Ishikawa (cell line): ENCODE data around the gene FGD6.

Experiments used
- CEBPB ChIP-seq: IDR thresholded peaks from 2 replicates; pipeline ENCODE4 v1.6.1; 2012
- CREB1 ChIP-seq: IDR thresholded peaks from 2 replicates; pipeline ENCODE4 v1.6.1; 2012; ENCODE audit warnings: low read depth
- EGR1 ChIP-seq: IDR thresholded peaks from 2 replicates; pipeline ENCODE4 v1.6.1; 2012
- EP300 ChIP-seq: IDR thresholded peaks from 2 replicates; pipeline ENCODE4 v1.6.1; 2012; ENCODE audit warnings: borderline replicate concordance
- RAD21 ChIP-seq: IDR thresholded peaks from 2 replicates; pipeline ENCODE4 v1.6.1; 2012; ENCODE audit warnings: low read depth
- TCF12 ChIP-seq: IDR thresholded peaks from 2 replicates; pipeline ENCODE4 v1.6.1; 2012; ENCODE audit warnings: low read depth
- YY1 ChIP-seq: IDR thresholded peaks from 2 replicates; pipeline ENCODE4 v1.6.1; 2012; ENCODE audit warnings: low read depth
- TF ChIP-seq, protein P1 (sequence below): IDR thresholded peaks from 2 replicates; pipeline ENCODE4 v1.6.1; 2012; ENCODE audit warnings: low read depth, mild to moderate bottlenecking
- TF ChIP-seq, protein P2 (sequence below): IDR thresholded peaks from 2 replicates; pipeline ENCODE4 v1.6.1; 2012

DNA sequence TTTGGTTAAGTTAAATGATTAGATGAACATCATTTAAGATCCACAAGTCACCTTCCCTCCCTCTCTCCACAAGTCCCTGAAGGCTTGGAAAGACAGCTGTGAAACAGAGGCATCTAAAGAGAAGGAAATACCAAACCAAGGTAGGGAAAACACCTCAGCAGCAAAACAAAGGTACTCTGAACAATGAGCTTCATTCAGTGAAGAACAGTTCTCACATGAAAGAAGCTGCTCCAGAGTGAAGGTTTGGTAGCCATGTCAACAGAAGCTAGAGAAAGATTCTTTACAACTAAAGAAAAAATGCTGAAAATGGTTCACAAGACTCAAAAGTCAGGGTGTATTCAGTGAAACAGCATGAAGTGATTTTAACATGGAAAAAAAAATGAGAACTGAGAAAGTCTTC, 69.4 kb downstream of the FGD6 start:
- TF ChIP-seq RAD21 (no peak), CREB1 (no peak), EP300 (no peak), EGR1 (no peak), TCF12 (no peak), CEBPB (no peak), YY1 (no peak)
- TF ChIP-seq, protein P1, sequence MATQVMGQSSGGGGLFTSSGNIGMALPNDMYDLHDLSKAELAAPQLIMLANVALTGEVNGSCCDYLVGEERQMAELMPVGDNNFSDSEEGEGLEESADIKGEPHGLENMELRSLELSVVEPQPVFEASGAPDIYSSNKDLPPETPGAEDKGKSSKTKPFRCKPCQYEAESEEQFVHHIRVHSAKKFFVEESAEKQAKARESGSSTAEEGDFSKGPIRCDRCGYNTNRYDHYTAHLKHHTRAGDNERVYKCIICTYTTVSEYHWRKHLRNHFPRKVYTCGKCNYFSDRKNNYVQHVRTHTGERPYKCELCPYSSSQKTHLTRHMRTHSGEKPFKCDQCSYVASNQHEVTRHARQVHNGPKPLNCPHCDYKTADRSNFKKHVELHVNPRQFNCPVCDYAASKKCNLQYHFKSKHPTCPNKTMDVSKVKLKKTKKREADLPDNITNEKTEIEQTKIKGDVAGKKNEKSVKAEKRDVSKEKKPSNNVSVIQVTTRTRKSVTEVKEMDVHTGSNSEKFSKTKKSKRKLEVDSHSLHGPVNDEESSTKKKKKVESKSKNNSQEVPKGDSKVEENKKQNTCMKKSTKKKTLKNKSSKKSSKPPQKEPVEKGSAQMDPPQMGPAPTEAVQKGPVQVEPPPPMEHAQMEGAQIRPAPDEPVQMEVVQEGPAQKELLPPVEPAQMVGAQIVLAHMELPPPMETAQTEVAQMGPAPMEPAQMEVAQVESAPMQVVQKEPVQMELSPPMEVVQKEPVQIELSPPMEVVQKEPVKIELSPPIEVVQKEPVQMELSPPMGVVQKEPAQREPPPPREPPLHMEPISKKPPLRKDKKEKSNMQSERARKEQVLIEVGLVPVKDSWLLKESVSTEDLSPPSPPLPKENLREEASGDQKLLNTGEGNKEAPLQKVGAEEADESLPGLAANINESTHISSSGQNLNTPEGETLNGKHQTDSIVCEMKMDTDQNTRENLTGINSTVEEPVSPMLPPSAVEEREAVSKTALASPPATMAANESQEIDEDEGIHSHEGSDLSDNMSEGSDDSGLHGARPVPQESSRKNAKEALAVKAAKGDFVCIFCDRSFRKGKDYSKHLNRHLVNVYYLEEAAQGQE = no peak
- TF ChIP-seq, protein P2, sequence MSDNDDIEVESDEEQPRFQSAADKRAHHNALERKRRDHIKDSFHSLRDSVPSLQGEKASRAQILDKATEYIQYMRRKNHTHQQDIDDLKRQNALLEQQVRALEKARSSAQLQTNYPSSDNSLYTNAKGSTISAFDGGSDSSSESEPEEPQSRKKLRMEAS = no peak
